Esophagus muscularis mucosa (tissue), 4 donors: ENCODE data around the gene SLC7A14. TPM values are rescaled to one million over a fixed set of nuclear protein-coding genes. Genes with fewer than 3 reads are reported as not detected.

Source experiments
- DNase-seq: peaks from one replicate; pipeline ENCODE4 v3.0.0-alpha.2; 2017; ENCODE audit errors: extremely low spot score
- H3K27ac ChIP-seq, 4 donors: fragments of 200-600 bp; sonication (generic); replicated peaks in 1 of 4; 1 replicate in 3 of 4; 2 replicates in 1 of 4; pipeline ENCODE4 v1.5.1; 2016 to 2019; ENCODE audit warnings: mild to moderate bottlenecking in 1 of 4
- H3K27me3 ChIP-seq, 4 donors: fragments of 200-600 bp; sonication (generic); one replicate each; pipeline versions ENCODE4 v1.5.1 to v1.6.0; 2016 to 2019
- H3K36me3 ChIP-seq, 4 donors: fragments of 200-600 bp; sonication (generic); one replicate each; pipeline ENCODE4 v1.5.1; 2016 to 2019
- H3K4me1 ChIP-seq, 4 donors: fragments of 200-600 bp; sonication (generic); one replicate each; pipeline ENCODE4 v1.5.1; 2016 to 2019
- H3K4me3 ChIP-seq, 4 donors: fragments of 200-600 bp; sonication (generic); 1 replicate in 2 of 4; 2 replicates in 2 of 4; pipeline ENCODE4 v1.5.1; 2016 to 2019; ENCODE audit warnings: mild to moderate bottlenecking in 4 of 4, moderate library complexity in 1 of 4
- H3K9me3 ChIP-seq, 4 donors: fragments of 200-600 bp; sonication (generic); 1 replicate in 3 of 4; 2 replicates in 1 of 4; pipeline ENCODE4 v1.5.1; 2016 to 2019
- EP300 ChIP-seq: sonication (generic); formaldehyde crosslinking; IDR thresholded peaks from one replicate; pipeline ENCODE4 v1.6.1; 2017; ENCODE audit warnings: antibody characterized with exemption
- POLR2A ChIP-seq: fragments of 450-650 bp; IDR thresholded peaks from one replicate; pipeline ENCODE4 v1.6.1; 2017; ENCODE audit warnings: antibody characterized with exemption, moderate library complexity, mild to moderate bottlenecking, low read depth
- POLR2AphosphoS5 ChIP-seq, 2 donors: sonication (generic); formaldehyde crosslinking; IDR thresholded peaks; one replicate each; pipeline ENCODE4 v1.6.1; 2017; ENCODE audit warnings: antibody characterized with exemption in 2 of 2
- WGBS: methylation state at CpG from one replicate; pipeline ENCODE4 v1.1.5; 2018; 5-methylcytosine and 5-hydroxymethylcytosine counted together
- intact Hi-C: fragments of 100-400 bp; cut with DNase I; formaldehyde crosslinking; loops from one replicate; pipeline ENCODE4 v1.15.1; 2023
- total RNA-seq, 4 donors: library from RNA; depleted of rRNA; stranded (reverse); fragments of >200 nt; gene quantifications; one replicate each; pipeline versions ENCODE4 v1.1.0 to v1.2.1, GENCODE V29; 2016
- TF ChIP-seq, protein P1 (sequence below), 3 experiments: fragments of 200-600 bp in 2 of 3; fragments of 450-650 bp in 1 of 3; sonication (generic) in 2 of 3; IDR thresholded peaks; one replicate each; pipeline ENCODE4 v1.5.1; 2017 to 2019; ENCODE audit warnings: antibody characterized with exemption in 3 of 3, mild to moderate bottlenecking in 2 of 3, moderate library complexity in 1 of 3

Gene SLC7A14
- total RNA-seq, 4 donors from 2014 or later: 0.42 to 1.3 (median 0.58) TPM

DNA sequence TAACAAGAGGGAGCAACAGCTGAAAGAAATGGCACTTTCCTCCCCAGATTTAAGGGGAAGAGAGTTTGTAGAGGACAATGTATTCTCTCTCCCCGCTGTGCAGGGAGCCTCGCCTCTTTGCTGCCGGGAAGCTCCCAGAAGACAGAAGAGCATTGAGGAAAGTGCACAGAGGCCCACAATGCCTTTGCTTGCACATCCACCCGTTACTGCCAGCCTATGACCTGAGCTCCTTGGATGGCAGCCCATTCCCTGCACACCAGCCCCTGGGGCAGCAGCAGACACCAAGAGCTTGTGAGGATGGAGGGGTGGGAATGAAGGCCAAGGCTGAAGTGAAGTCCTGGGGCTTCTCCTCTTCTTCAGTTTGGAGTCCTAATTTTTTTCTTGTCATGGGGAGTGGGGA lies 100.2 kb downstream of the SLC7A14 start:
- no peaks in the 10 kb centered on the region for H3K27me3 ChIP-seq
- TF ChIP-seq, protein P1, sequence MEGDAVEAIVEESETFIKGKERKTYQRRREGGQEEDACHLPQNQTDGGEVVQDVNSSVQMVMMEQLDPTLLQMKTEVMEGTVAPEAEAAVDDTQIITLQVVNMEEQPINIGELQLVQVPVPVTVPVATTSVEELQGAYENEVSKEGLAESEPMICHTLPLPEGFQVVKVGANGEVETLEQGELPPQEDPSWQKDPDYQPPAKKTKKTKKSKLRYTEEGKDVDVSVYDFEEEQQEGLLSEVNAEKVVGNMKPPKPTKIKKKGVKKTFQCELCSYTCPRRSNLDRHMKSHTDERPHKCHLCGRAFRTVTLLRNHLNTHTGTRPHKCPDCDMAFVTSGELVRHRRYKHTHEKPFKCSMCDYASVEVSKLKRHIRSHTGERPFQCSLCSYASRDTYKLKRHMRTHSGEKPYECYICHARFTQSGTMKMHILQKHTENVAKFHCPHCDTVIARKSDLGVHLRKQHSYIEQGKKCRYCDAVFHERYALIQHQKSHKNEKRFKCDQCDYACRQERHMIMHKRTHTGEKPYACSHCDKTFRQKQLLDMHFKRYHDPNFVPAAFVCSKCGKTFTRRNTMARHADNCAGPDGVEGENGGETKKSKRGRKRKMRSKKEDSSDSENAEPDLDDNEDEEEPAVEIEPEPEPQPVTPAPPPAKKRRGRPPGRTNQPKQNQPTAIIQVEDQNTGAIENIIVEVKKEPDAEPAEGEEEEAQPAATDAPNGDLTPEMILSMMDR (IDR thresholded peaks at IDR 0.05): no peak
- TF ChIP-seq POLR2A: no peak
- no peak for TF ChIP-seq EP300
- TF ChIP-seq POLR2AphosphoS5 (IDR thresholded peaks at IDR 0.05): no peak
- no peaks in the 10 kb centered on the region for H3K9me3 ChIP-seq
- WGBS: 81% methylated on average over 4 of the region's 4 CpGs
- H3K4me1 ChIP-seq: no peaks in the 10 kb centered on the region
- H3K4me3 ChIP-seq: no peak overlapping the region
- no peak overlapping the region for H3K27ac ChIP-seq
- intact Hi-C loops: no loop called here
- no peaks in the 10 kb centered on the region for H3K36me3 ChIP-seq
- no peak for DNase-seq

DNA sequence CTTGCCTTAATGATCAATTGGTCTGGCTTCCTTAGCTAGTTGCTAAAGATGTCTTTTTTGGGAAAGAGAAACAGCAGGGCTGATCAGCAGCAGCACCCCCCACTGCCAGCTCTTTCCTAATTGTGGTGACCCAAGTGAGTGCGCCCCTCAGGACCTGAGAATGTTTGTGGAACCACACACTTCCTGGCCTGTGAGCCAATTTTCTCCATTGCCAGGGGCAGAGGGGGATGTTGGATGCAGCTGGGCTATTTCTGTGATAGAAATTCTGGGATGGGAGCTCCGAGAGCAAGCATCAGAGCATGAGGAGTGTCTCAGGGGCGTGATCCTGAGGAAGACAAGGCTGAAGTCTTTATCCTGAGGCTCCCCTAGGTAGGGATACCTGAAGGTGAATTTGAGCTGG lies 100.6 kb downstream of the SLC7A14 start:
- no peak overlapping the region for H3K4me3 ChIP-seq
- H3K4me1 ChIP-seq: no peaks in the 10 kb centered on the region
- 69% methylated on average over 3 of the region's 3 CpGs for WGBS
- no peak for TF ChIP-seq EP300
- TF ChIP-seq POLR2A: no peak
- no peak for TF ChIP-seq POLR2AphosphoS5 (IDR thresholded peaks at IDR 0.05)
- TF ChIP-seq, protein P1 (IDR thresholded peaks at IDR 0.05): no peak
- intact Hi-C loops: no loop called here
- H3K27me3 ChIP-seq: no peaks in the 10 kb centered on the region
- no peaks in the 10 kb centered on the region for H3K9me3 ChIP-seq
- no peak overlapping the region for H3K27ac ChIP-seq
- DNase-seq: no peak
- no peaks in the 10 kb centered on the region for H3K36me3 ChIP-seq

DNA sequence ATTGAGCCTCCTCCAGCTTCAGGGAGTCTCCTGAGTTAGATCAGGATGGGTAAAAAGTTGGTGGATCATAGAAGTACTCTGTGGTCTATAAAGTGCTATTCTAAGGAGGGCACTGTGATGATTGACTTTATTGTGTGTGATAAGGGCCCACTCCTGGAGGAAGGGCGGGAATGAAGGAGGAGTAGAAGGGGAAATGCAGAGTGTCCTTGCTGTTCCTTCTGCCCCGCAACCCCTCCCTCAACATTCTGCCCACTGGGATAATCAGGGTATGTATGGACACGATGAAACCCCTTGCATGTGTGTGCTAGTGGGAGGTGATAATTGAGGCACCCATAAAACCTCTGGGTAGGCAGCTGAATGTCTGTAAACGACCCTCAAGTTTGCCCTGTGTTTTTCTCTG lies 101.0 kb downstream of the SLC7A14 start:
- 82% methylated on average over 4 of the region's 4 CpGs for WGBS
- TF ChIP-seq POLR2AphosphoS5 (IDR thresholded peaks at IDR 0.05) (no peak), EP300 (no peak), POLR2A (no peak)
- TF ChIP-seq, protein P1 (IDR thresholded peaks at IDR 0.05): no peak
- intact Hi-C loops: no loop called here

DNA sequence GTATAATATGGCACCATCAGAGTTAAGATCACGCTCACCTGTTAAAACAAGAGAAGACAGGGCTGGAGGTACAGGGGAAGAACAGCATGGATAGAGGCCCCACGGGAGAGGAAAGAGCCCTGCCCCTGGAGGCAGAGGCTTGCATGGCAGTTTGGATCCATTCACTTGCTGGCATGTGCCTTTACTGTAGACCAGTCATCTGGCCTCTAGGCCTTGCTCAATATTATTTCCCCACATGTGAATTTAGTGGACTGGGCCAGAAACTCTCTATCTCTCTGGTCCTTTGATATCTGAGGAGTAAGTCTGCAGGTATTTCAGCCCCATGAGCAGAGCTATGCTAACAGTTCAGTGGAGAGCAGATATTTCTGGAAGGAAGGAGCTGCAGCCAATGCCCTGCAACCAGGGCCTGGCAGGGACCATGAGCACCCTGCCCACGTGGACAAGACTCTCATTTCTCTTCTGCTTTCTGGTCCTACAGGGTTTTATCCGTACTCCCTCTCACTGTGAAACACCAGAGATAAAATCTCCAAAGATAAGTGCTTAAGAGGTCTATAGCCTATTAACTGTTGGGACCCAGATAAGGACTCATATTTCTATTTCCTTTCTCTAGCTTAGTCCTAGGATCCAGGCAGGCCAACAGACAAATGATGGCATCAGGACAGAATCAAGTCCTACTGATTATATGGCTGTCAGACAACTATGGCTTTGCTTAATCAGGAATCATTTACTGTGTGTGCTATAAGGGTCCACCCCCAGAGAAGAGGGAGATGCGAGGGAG lies 102.2 kb downstream of the SLC7A14 start:
- WGBS: 78% methylated on average over 4 of the region's 5 CpGs
- Histone ChIP-seq H3K27me3 (no peaks in the 10 kb centered on the region), H3K4me1 (no peaks in the 10 kb centered on the region), H3K9me3 (no peaks in the 10 kb centered on the region), H3K36me3 (no peaks in the 10 kb centered on the region), H3K27ac (no peak overlapping the region), H3K4me3 (no peak overlapping the region)
- intact Hi-C loops: no loop called here
- DNase-seq: no peak
- TF ChIP-seq POLR2A (no peak), POLR2AphosphoS5 (IDR thresholded peaks at IDR 0.05) (no peak), EP300 (no peak)
- TF ChIP-seq, protein P1 (IDR thresholded peaks at IDR 0.05): no peak

More for the DNA sequence above, 101.0 kb downstream of the SLC7A14 start:
- H3K27me3 ChIP-seq: no peaks in the 10 kb centered on the region
- H3K9me3 ChIP-seq: no peaks in the 10 kb centered on the region
- no peaks in the 10 kb centered on the region for H3K36me3 ChIP-seq
- no peak overlapping the region for H3K27ac ChIP-seq
- DNase-seq: no peak
- no peak overlapping the region for H3K4me3 ChIP-seq
- no peaks in the 10 kb centered on the region for H3K4me1 ChIP-seq
